ENCODE data around the gene OSBPL5.

- TF ChIP-seq, protein P1, sequence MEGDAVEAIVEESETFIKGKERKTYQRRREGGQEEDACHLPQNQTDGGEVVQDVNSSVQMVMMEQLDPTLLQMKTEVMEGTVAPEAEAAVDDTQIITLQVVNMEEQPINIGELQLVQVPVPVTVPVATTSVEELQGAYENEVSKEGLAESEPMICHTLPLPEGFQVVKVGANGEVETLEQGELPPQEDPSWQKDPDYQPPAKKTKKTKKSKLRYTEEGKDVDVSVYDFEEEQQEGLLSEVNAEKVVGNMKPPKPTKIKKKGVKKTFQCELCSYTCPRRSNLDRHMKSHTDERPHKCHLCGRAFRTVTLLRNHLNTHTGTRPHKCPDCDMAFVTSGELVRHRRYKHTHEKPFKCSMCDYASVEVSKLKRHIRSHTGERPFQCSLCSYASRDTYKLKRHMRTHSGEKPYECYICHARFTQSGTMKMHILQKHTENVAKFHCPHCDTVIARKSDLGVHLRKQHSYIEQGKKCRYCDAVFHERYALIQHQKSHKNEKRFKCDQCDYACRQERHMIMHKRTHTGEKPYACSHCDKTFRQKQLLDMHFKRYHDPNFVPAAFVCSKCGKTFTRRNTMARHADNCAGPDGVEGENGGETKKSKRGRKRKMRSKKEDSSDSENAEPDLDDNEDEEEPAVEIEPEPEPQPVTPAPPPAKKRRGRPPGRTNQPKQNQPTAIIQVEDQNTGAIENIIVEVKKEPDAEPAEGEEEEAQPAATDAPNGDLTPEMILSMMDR (IDR thresholded peaks at IDR 0.05), result no peak
- TF ChIP-seq ZFX (IDR thresholded peaks at IDR 0.05; ENCODE audit: borderline replicate concordance), result no peak
Measured at GRCh38 chr11:3193373-3194015, 28.4 kb upstream of the OSBPL5 start.
